HG03457 (cell line): Measurements from ENCODE around the gene CAMTA1.

ENCODE experiments used
- ATAC-seq: cut with Tn5 transposase; IDR thresholded peaks from one replicate; pipeline ENCODE4 v1.9.1; 2021; ENCODE audit warnings: moderate number of reproducible peaks; ENCODE audit not compliant: unreplicated experiment

The CAMTA1 gene

GRCh38 chr1:6972399-6972798, 187.1 kb downstream of the CAMTA1 start:
- no peak for ATAC-seq

GRCh38 chr1:6975331-6976043, 190.2 kb downstream of the CAMTA1 start:
- no peak for ATAC-seq

GRCh38 chr1:6976044-6976375, 190.8 kb downstream of the CAMTA1 start:
- no peak for ATAC-seq

- no peak for ATAC-seq
Observed at GRCh38 chr1:6979003-6979613, 193.9 kb downstream of the CAMTA1 start.

GRCh38 chr1:6981595-6981994, 196.3 kb downstream of the CAMTA1 start:
- no peak for ATAC-seq

GRCh38 chr1:6982443-6982842, 197.2 kb downstream of the CAMTA1 start:
- ATAC-seq: no peak

GRCh38 chr1:6982860-6983259, 197.6 kb downstream of the CAMTA1 start:
- ATAC-seq: no peak

GRCh38 chr1:6984536-6984935, 199.3 kb downstream of the CAMTA1 start:
- ATAC-seq: no peak

- ATAC-seq: no peak
Observed at GRCh38 chr1:6984986-6985385, 199.7 kb downstream of the CAMTA1 start.

GRCh38 chr1:6985549-6986276, 200.5 kb downstream of the CAMTA1 start:
- no peak for ATAC-seq

- ATAC-seq: no peak
Observed at GRCh38 chr1:6986281-6986680, 201.0 kb downstream of the CAMTA1 start.

- ATAC-seq: no peak
Observed at GRCh38 chr1:6987940-6988339, 202.7 kb downstream of the CAMTA1 start.

- no peak for ATAC-seq
Observed at GRCh38 chr1:6988796-6989195, 203.5 kb downstream of the CAMTA1 start.

GRCh38 chr1:6989212-6990159, 204.2 kb downstream of the CAMTA1 start:
- ATAC-seq: no peak

GRCh38 chr1:6991266-6991665, 206.0 kb downstream of the CAMTA1 start:
- no peak for ATAC-seq

- ATAC-seq: no peak
Observed at GRCh38 chr1:6995789-6996188, 210.5 kb downstream of the CAMTA1 start.

- no peak for ATAC-seq
Observed at GRCh38 chr1:6996371-6996770, 211.1 kb downstream of the CAMTA1 start.

- no peak for ATAC-seq
Observed at GRCh38 chr1:6996866-6997265, 211.6 kb downstream of the CAMTA1 start.

GRCh38 chr1:6998267-6998666, 213.0 kb downstream of the CAMTA1 start:
- no peak for ATAC-seq

GRCh38 chr1:6999826-7000225, 214.6 kb downstream of the CAMTA1 start:
- ATAC-seq: no peak

- ATAC-seq: no peak
Observed at GRCh38 chr1:7000720-7001119, 215.5 kb downstream of the CAMTA1 start.
